DOHH2 (cell line): ENCODE measurements around the gene DHX30.

Experiments
- H3F3A ChIP-seq: fragments of 200-600 bp; sonication (generic), shearing (Covaris generic); 2 replicates; pipeline ENCODE4 v1.6.0; 2016; ENCODE audit warnings: antibody characterized with exemption, mild to moderate bottlenecking; ENCODE audit not compliant: control insufficient read depth, insufficient read depth
- H3K27ac ChIP-seq: fragments of 200-600 bp; sonication (generic); 2 replicates; pipeline ENCODE4 v1.5.1; 2014; ENCODE audit warnings: low read depth, mild to moderate bottlenecking, low read length, moderate library complexity
- H3K27me3 ChIP-seq: fragments of 200-600 bp; sonication (generic); 2 replicates; pipeline ENCODE4 v1.6.1; 2014; ENCODE audit warnings: mild to moderate bottlenecking, low read length, mixed read lengths; ENCODE audit not compliant: control insufficient read depth
- H3K36me3 ChIP-seq: fragments of 200-600 bp; sonication (generic); 2 replicates; pipeline ENCODE4 v1.6.1; 2014; ENCODE audit warnings: mild to moderate bottlenecking, low read length, moderate library complexity, mixed read lengths; ENCODE audit not compliant: control insufficient read depth
- H3K4me1 ChIP-seq: fragments of 200-600 bp; sonication (generic); 2 replicates; pipeline ENCODE4 v1.6.1; 2014; ENCODE audit warnings: mild to moderate bottlenecking, low read length, mixed read lengths; ENCODE audit not compliant: control insufficient read depth
- H3K4me2 ChIP-seq: fragments of 200-600 bp; sonication (generic); 2 replicates; pipeline ENCODE4 v1.6.0; 2014; ENCODE audit warnings: mild to moderate bottlenecking, low read length, moderate library complexity
- H3K4me3 ChIP-seq: fragments of 200-600 bp; sonication (generic); 2 replicates; pipeline ENCODE4 v1.5.1; 2014; ENCODE audit warnings: mild to moderate bottlenecking, low read length, mixed read lengths
- H3K79me2 ChIP-seq: fragments of 200-600 bp; sonication (generic); 2 replicates; pipeline ENCODE4 v1.6.1; 2014; ENCODE audit warnings: mild to moderate bottlenecking, low read length, mixed read lengths; ENCODE audit not compliant: control insufficient read depth
- H3K9me2 ChIP-seq: fragments of 200-600 bp; sonication (generic); replicated peaks from 2 replicates; pipeline ENCODE4 v1.6.1; 2014; ENCODE audit warnings: mild to moderate bottlenecking, low read length, mixed read lengths; ENCODE audit not compliant: control insufficient read depth
- H3K9me3 ChIP-seq: fragments of 200-600 bp; sonication (generic); 2 replicates; pipeline ENCODE4 v1.6.1; 2014; ENCODE audit warnings: antibody characterized with exemption, low read length, mixed read lengths; ENCODE audit not compliant: control insufficient read depth, insufficient read depth
- H4K20me1 ChIP-seq: fragments of 200-600 bp; sonication (generic); 2 replicates; pipeline ENCODE4 v1.6.0; 2014; ENCODE audit warnings: low read depth, mild to moderate bottlenecking, antibody characterized with exemption, low read length, moderate library complexity; ENCODE audit not compliant: control insufficient read depth, insufficient read depth
- EZH2phosphoT487 ChIP-seq: fragments of 200-600 bp; sonication (generic); IDR thresholded peaks from 2 replicates; pipeline ENCODE4 v1.6.1; 2017; ENCODE audit warnings: borderline replicate concordance, mild to moderate bottlenecking, antibody characterized with exemption, low read length, moderate library complexity, mixed read lengths
- TF ChIP-seq, protein P1 (sequence below): fragments of 200-600 bp; sonication (generic); IDR thresholded peaks from one replicate; pipeline ENCODE4 v1.5.1; 2014; ENCODE audit warnings: antibody characterized with exemption, mild to moderate bottlenecking, low read depth, low read length; ENCODE audit not compliant: poor library complexity, severe bottlenecking

DHX30 gene

DNA sequence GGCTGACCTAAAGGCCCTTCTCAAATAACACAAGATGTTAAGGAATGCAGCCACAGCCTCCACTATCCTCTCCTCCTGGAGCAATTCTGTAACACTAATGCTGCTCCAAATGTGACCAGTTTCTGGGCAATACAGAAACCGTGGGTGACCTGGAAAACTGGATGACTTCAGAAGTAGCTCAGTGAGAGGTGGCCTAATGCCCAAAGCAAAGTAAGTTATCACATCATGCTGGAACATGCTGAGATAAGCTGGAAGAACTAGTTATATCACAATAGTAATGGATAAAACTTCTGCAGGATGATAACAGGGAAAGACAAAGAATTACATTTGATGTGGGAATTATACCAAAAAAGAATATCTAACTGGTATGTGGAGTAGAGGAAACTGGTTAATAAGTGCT lies 72.0 kb downstream of the DHX30 start:
- no peak overlapping the region for H3K27ac ChIP-seq
- no peak overlapping the region for H3K4me3 ChIP-seq
- H3F3A ChIP-seq: no peaks in the 10 kb centered on the region
- no peak for TF ChIP-seq EZH2phosphoT487
- TF ChIP-seq, protein P1, sequence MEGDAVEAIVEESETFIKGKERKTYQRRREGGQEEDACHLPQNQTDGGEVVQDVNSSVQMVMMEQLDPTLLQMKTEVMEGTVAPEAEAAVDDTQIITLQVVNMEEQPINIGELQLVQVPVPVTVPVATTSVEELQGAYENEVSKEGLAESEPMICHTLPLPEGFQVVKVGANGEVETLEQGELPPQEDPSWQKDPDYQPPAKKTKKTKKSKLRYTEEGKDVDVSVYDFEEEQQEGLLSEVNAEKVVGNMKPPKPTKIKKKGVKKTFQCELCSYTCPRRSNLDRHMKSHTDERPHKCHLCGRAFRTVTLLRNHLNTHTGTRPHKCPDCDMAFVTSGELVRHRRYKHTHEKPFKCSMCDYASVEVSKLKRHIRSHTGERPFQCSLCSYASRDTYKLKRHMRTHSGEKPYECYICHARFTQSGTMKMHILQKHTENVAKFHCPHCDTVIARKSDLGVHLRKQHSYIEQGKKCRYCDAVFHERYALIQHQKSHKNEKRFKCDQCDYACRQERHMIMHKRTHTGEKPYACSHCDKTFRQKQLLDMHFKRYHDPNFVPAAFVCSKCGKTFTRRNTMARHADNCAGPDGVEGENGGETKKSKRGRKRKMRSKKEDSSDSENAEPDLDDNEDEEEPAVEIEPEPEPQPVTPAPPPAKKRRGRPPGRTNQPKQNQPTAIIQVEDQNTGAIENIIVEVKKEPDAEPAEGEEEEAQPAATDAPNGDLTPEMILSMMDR: no peak
- no peaks in the 10 kb centered on the region for H3K79me2 ChIP-seq
- H3K9me2 ChIP-seq: no peaks in the 10 kb centered on the region
- no peaks in the 10 kb centered on the region for H4K20me1 ChIP-seq
- peaks cover 21% of the 10 kb centered on the region for H3K36me3 ChIP-seq
- no peak overlapping the region for H3K4me2 ChIP-seq
- no peaks in the 10 kb centered on the region for H3K27me3 ChIP-seq
- no peaks in the 10 kb centered on the region for H3K4me1 ChIP-seq
- no peaks in the 10 kb centered on the region for H3K9me3 ChIP-seq

DNA sequence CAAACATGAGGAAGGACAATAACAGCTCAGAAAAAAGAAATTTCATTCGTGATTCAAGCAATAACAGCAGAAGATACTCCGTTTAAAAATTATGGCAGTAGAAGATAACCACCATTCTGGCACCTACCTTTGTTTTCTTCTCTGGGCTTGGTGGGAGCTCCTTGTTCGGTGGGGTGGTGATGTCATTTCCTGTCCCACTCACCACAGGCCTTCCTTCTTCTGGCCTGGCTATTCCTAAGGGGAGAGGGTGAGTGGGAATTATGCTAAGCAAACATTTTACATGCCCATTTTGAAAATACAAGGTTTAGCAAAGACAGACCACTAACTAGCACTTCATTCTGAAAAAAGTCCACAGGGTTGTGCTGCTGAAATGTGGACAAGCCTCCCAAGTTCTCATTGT lies 74.4 kb downstream of the DHX30 start:
- Histone ChIP-seq H3K9me3 (no peaks in the 10 kb centered on the region), H4K20me1 (no peaks in the 10 kb centered on the region), H3K4me2 (no peak overlapping the region), H3K9me2 (no peaks in the 10 kb centered on the region), H3K36me3 (0 out of 2 replicates have a peak, but pooled peaks cover 3% of the 10 kb centered on the region), H3K4me3 (no peak overlapping the region), H3K4me1 (no peaks in the 10 kb centered on the region), H3K79me2 (no peaks in the 10 kb centered on the region), H3K27me3 (no peaks in the 10 kb centered on the region), H3F3A (no peaks in the 10 kb centered on the region), H3K27ac (no peak overlapping the region)
- TF ChIP-seq, protein P1: no peak
- no peak for TF ChIP-seq EZH2phosphoT487

DNA sequence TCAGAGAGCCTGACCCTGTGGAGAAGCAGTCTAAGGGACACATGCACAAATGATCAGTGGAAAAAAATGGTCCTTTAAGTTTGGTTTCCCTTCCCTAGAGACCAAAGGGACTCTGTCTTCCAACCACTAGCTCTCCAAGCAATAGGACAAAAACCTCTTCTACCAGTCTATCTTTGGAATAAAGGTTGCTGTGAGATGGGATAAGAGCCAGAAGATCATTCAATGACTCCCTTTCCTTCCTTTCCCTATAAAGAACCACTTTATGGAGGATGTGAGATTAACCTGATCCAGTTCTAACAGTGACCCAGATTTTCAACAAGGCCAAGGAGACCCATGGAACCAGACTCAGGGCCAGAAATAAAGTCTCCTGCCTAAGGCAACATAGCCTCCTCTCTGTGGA lies 74.8 kb downstream of the DHX30 start:
- Histone ChIP-seq H3K4me3 (no peak overlapping the region), H3K79me2 (no peaks in the 10 kb centered on the region), H3K9me3 (no peaks in the 10 kb centered on the region), H3K36me3 (0 out of 2 replicates have a peak, but pooled peaks cover 3% of the 10 kb centered on the region), H3K4me1 (no peaks in the 10 kb centered on the region), H3K27ac (no peak overlapping the region), H3F3A (no peaks in the 10 kb centered on the region), H3K4me2 (no peak overlapping the region), H3K9me2 (no peaks in the 10 kb centered on the region), H4K20me1 (no peaks in the 10 kb centered on the region), H3K27me3 (no peaks in the 10 kb centered on the region)
- no peak for TF ChIP-seq EZH2phosphoT487
- TF ChIP-seq, protein P1: no peak

DNA sequence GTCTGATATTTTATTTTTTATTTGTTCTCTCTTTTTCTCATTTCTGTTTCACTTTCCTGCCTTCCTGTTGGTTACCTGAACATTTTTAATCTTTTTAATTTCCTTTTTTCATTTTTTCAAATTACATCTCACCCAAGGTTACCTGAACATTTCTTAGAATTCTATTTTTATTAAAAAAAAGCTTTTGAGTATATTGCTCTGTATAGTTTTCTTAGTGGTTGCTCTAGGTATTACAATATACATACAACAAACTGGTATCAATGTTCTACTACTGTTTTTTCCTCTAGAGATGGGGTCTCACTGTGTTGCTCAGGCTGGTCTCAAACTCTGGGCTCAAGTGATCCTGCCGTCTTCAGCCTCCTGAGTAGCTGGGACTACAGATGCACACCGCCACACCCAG lies 79.4 kb downstream of the DHX30 start:
- Histone ChIP-seq H3K4me3 (no peak overlapping the region), H3K36me3 (no peaks in the 10 kb centered on the region), H3K27me3 (no peaks in the 10 kb centered on the region), H3K9me2 (no peaks in the 10 kb centered on the region), H3K4me2 (no peak overlapping the region), H3K27ac (no peak overlapping the region), H3K79me2 (no peaks in the 10 kb centered on the region), H3F3A (no peaks in the 10 kb centered on the region), H3K9me3 (no peaks in the 10 kb centered on the region), H4K20me1 (no peaks in the 10 kb centered on the region), H3K4me1 (no peaks in the 10 kb centered on the region)
- TF ChIP-seq, protein P1: no peak
- no peak for TF ChIP-seq EZH2phosphoT487
